Neuron (in vitro differentiated cells): ENCODE measurements around the gene FMNL2.

Source experiments
- H2AFZ ChIP-seq: one replicate; pipeline ENCODE4 v1.6.1; 2013; ENCODE audit warnings: low read depth, mild to moderate bottlenecking, inconsistent platforms, low read length, moderate library complexity
- H3K27me3 ChIP-seq: one replicate; pipeline ENCODE4 v1.6.1; 2013; ENCODE audit warnings: low read length; ENCODE audit not compliant: insufficient read depth
- H3K36me3 ChIP-seq: one replicate; pipeline ENCODE4 v1.6.1; 2013; ENCODE audit warnings: low read length; ENCODE audit not compliant: insufficient read depth
- H3K4me1 ChIP-seq: one replicate; pipeline ENCODE4 v1.6.1; 2013; ENCODE audit warnings: low read length; ENCODE audit not compliant: insufficient read depth
- H3K4me3 ChIP-seq: 2 replicates; pipeline ENCODE4 v1.5.1; 2013; ENCODE audit warnings: mild to moderate bottlenecking, low read length, moderate library complexity
- H3K9me3 ChIP-seq: one replicate; pipeline ENCODE4 v1.6.1; 2013; ENCODE audit warnings: low read length

Gene FMNL2

GRCh38 chr2:152347076-152347475 is 12.1 kb downstream of the FMNL2 start:
- no peaks in the 10 kb centered on the region for H3K9me3 ChIP-seq
- no peaks in the 10 kb centered on the region for H3K4me1 ChIP-seq
- H3K27me3 ChIP-seq = no peaks in the 10 kb centered on the region
- H3K36me3 ChIP-seq = peaks cover 8% of the 10 kb centered on the region
- H3K4me3 ChIP-seq = no peak overlapping the region
- H2AFZ ChIP-seq = no peak overlapping the region

GRCh38 chr2:152348388-152348787 is 13.4 kb downstream of the FMNL2 start:
- no peaks in the 10 kb centered on the region for H3K4me1 ChIP-seq
- H3K4me3 ChIP-seq = no peak overlapping the region
- no peaks in the 10 kb centered on the region for H3K9me3 ChIP-seq
- no peak overlapping the region for H2AFZ ChIP-seq
- H3K36me3 ChIP-seq = peaks cover 3% of the 10 kb centered on the region
- no peaks in the 10 kb centered on the region for H3K27me3 ChIP-seq

GRCh38 chr2:152349416-152349815 is 14.4 kb downstream of the FMNL2 start:
- Histone ChIP-seq H2AFZ (no peak overlapping the region), H3K36me3 (no peaks in the 10 kb centered on the region), H3K4me3 (no peak overlapping the region), H3K4me1 (peaks cover 4% of the 10 kb centered on the region), H3K9me3 (no peaks in the 10 kb centered on the region), H3K27me3 (no peaks in the 10 kb centered on the region)

GRCh38 chr2:152350155-152350679 is 15.2 kb downstream of the FMNL2 start:
- Histone ChIP-seq H2AFZ (no peak overlapping the region), H3K4me1 (peaks cover 12% of the 10 kb centered on the region), H3K9me3 (no peaks in the 10 kb centered on the region), H3K36me3 (no peaks in the 10 kb centered on the region), H3K27me3 (no peaks in the 10 kb centered on the region), H3K4me3 (no peak overlapping the region)

GRCh38 chr2:152352616-152353015 is 17.6 kb downstream of the FMNL2 start:
- Histone ChIP-seq H3K36me3 (no peaks in the 10 kb centered on the region), H3K27me3 (no peaks in the 10 kb centered on the region), H3K4me1 (peaks cover 16% of the 10 kb centered on the region), H3K4me3 (no peak overlapping the region), H2AFZ (no peak overlapping the region), H3K9me3 (peaks cover 3% of the 10 kb centered on the region)

GRCh38 chr2:152353364-152353763 is 18.4 kb downstream of the FMNL2 start:
- peaks cover 16% of the 10 kb centered on the region for H3K4me1 ChIP-seq
- H3K9me3 ChIP-seq = peaks cover 3% of the 10 kb centered on the region
- no peak overlapping the region for H2AFZ ChIP-seq
- H3K36me3 ChIP-seq = no peaks in the 10 kb centered on the region
- no peaks in the 10 kb centered on the region for H3K27me3 ChIP-seq
- no peak overlapping the region for H3K4me3 ChIP-seq

GRCh38 chr2:152354069-152354755 is 19.2 kb downstream of the FMNL2 start:
- H3K4me1 ChIP-seq = peaks cover 16% of the 10 kb centered on the region
- no peak overlapping the region for H3K4me3 ChIP-seq
- H3K27me3 ChIP-seq = no peaks in the 10 kb centered on the region
- H3K36me3 ChIP-seq = no peaks in the 10 kb centered on the region
- no peak overlapping the region for H2AFZ ChIP-seq
- peaks cover 3% of the 10 kb centered on the region for H3K9me3 ChIP-seq

- Histone ChIP-seq H2AFZ (no peak overlapping the region), H3K27me3 (no peaks in the 10 kb centered on the region), H3K4me3 (no peak overlapping the region), H3K36me3 (no peaks in the 10 kb centered on the region), H3K4me1 (peaks cover 16% of the 10 kb centered on the region), H3K9me3 (peaks cover 3% of the 10 kb centered on the region)
Observed at GRCh38 chr2:152354909-152355308, 19.9 kb downstream of the FMNL2 start.

- Histone ChIP-seq H3K4me1 (peaks cover 16% of the 10 kb centered on the region), H2AFZ (no peak overlapping the region), H3K27me3 (no peaks in the 10 kb centered on the region), H3K9me3 (peaks cover 3% of the 10 kb centered on the region), H3K36me3 (no peaks in the 10 kb centered on the region), H3K4me3 (no peak overlapping the region)
Observed at GRCh38 chr2:152355409-152355831, 20.4 kb downstream of the FMNL2 start.

- Histone ChIP-seq H3K4me1 (peaks cover 8% of the 10 kb centered on the region), H3K4me3 (no peak overlapping the region), H3K27me3 (no peaks in the 10 kb centered on the region), H3K9me3 (peaks cover 3% of the 10 kb centered on the region), H3K36me3 (no peaks in the 10 kb centered on the region), H2AFZ (no peak overlapping the region)
Observed at GRCh38 chr2:152359573-152360363, 24.8 kb downstream of the FMNL2 start.

- Histone ChIP-seq H3K4me1 (no peaks in the 10 kb centered on the region), H3K36me3 (no peaks in the 10 kb centered on the region), H2AFZ (no peak overlapping the region), H3K27me3 (no peaks in the 10 kb centered on the region), H3K9me3 (no peaks in the 10 kb centered on the region), H3K4me3 (no peak overlapping the region)
Observed at GRCh38 chr2:152363936-152364335, 29.0 kb downstream of the FMNL2 start.

- Histone ChIP-seq H3K4me3 (no peak overlapping the region), H2AFZ (no peak overlapping the region), H3K4me1 (peaks cover 6% of the 10 kb centered on the region), H3K27me3 (no peaks in the 10 kb centered on the region), H3K36me3 (no peaks in the 10 kb centered on the region), H3K9me3 (no peaks in the 10 kb centered on the region)
Observed at GRCh38 chr2:152367547-152368390, 32.8 kb downstream of the FMNL2 start.
